Caco-2 (cell line): Measurements from ENCODE around the gene MAD2L2. TPM values are rescaled to one million over a fixed set of nuclear protein-coding genes. Genes with fewer than 3 reads are reported as not detected.

ENCODE experiments used
- BruUV-seq: library from RNA; stranded (reverse); fragments of 400-500 nt; replicated peaks from 2 replicates; lab custom pipeline; 2021; lab: Mats Ljungman, UMichigan
- CTCF ChIA-PET: fragments of 300-600 bp; sonication (Branson Sonifier 250); formaldehyde crosslinking; loops from one replicate; lab custom pipeline; 2022; ENCODE audit warnings: antibody characterized with exemption; lab: Charles Lee
- POLR2A ChIA-PET: fragments of 300-600 bp; sonication (Branson Sonifier 250); formaldehyde crosslinking; loops from one replicate; lab custom pipeline; 2022; ENCODE audit warnings: antibody characterized with exemption; lab: Charles Lee
- DNase-seq, 2 experiments: peaks; one replicate each; pipeline versions ENCODE4 v3.0.0 to v3.0.0-alpha.2; 2020 to 2022
- H3K27me3 ChIP-seq: replicated peaks from 2 replicates; pipeline ENCODE4 v1.6.0; 2011; ENCODE audit warnings: low read length; ENCODE audit not compliant: control insufficient read depth, insufficient read depth
- H3K36me3 ChIP-seq: 2 replicates; pipeline ENCODE4 v1.5.1; 2011; ENCODE audit warnings: low read length; ENCODE audit not compliant: control insufficient read depth, insufficient read depth
- H3K4me1 ChIP-seq: fragments of 250-450 bp; sonication (Bioruptor Pico); 2 replicates; pipeline ENCODE4 v1.5.1; 2020; ENCODE audit warnings: mild to moderate bottlenecking
- H3K4me3 ChIP-seq: 2 replicates; pipeline ENCODE4 v1.5.1; 2011; ENCODE audit warnings: low read depth, mild to moderate bottlenecking, control low read depth, low read length
- H3K9me3 ChIP-seq: fragments of 250-450 bp; sonication (Bioruptor Pico); 2 replicates; pipeline ENCODE4 v1.5.1; 2020; ENCODE audit warnings: mild to moderate bottlenecking, moderate library complexity
- H3K27ac Mint-ChIP-seq: one replicate; pipeline ENCODE4 v1.8.0; 2022; ENCODE audit warnings: mixed read lengths; ENCODE audit not compliant: unreplicated experiment
- H3K27me3 Mint-ChIP-seq: one replicate; pipeline ENCODE4 v1.8.0; 2022; ENCODE audit warnings: mixed read lengths; ENCODE audit not compliant: insufficient read depth, unreplicated experiment
- H3K36me3 Mint-ChIP-seq: one replicate; pipeline ENCODE4 v1.8.0; 2022; ENCODE audit warnings: mild to moderate bottlenecking, mixed read lengths; ENCODE audit not compliant: insufficient read depth, unreplicated experiment
- H3K4me1 Mint-ChIP-seq: one replicate; pipeline ENCODE4 v1.8.0; 2022; ENCODE audit warnings: low read depth, mixed read lengths; ENCODE audit not compliant: unreplicated experiment
- H3K4me3 Mint-ChIP-seq: one replicate; pipeline ENCODE4 v1.8.0; 2022; ENCODE audit warnings: mild to moderate bottlenecking, moderate library complexity, mixed read lengths; ENCODE audit not compliant: unreplicated experiment
- H3K9me3 Mint-ChIP-seq: one replicate; pipeline ENCODE4 v1.8.0; 2022; ENCODE audit warnings: mixed read lengths; ENCODE audit not compliant: unreplicated experiment
- CTCF ChIP-seq, 2 experiments: fragments of 200-600 bp in 1 of 2; IDR thresholded peaks; 1 replicate in 1 of 2; 2 replicates in 1 of 2; pipeline versions ENCODE4 v1.5.1 to v1.8.0; 2011 to 2022; ENCODE audit warnings: antibody characterized with exemption in 1 of 2, control low read depth in 1 of 2, inconsistent platforms in 1 of 2, low read depth in 1 of 2, low read length in 1 of 2, mild to moderate bottlenecking in 1 of 2, moderate library complexity in 1 of 2; ENCODE audit not compliant: insufficient read depth in 1 of 2, severe bottlenecking in 1 of 2, unreplicated experiment in 1 of 2
- intact Hi-C: fragments of 100-400 bp; cut with micrococcal nuclease; formaldehyde crosslinking; loops from one replicate; pipeline ENCODE4 v1.10.0; 2022; ENCODE audit not compliant: unreplicated experiment
- total RNA-seq: library from RNA; stranded (reverse); gene quantifications from 2 replicates; pipeline ENCODE4 v1.2.3, GENCODE V29; 2022

The MAD2L2 gene
- total RNA-seq, 1 experiment from 2014 or later, result 49.9 TPM

GRCh38 chr1:11680270-11681070 lies 478 bp downstream of the MAD2L2 start:
- Histone ChIP-seq H3K9me3 (no peaks in the 10 kb centered on the region), H3K4me1 (no peaks in the 10 kb centered on the region), H3K36me3 (peaks cover under 1% of the 10 kb centered on the region; the same call in 1 of the 2 replicates), H3K27me3 (peaks cover 1% of the 10 kb centered on the region; the same call in 1 of the 2 replicates), H3K4me3 (peak overlapping the region; percentile 71)
- Mint-ChIP-seq H3K4me3 (peak overlapping the region; percentile 83), H3K4me1 (no peaks in the 10 kb centered on the region), H3K36me3 (peaks cover 14% of the 10 kb centered on the region), H3K9me3 (no peaks in the 10 kb centered on the region), H3K27me3 (no peaks in the 10 kb centered on the region), H3K27ac (no peak overlapping the region)
- POLR2A ChIA-PET, result no interaction called here
- intact Hi-C loops, result no loop called here
- no peak for TF ChIP-seq CTCF (IDR thresholded peaks at IDR 0.05; ENCODE audit: insufficient read depth in 1 of 2, low read depth in 1 of 2, low read length in 1 of 2, severe bottlenecking in 1 of 2, unreplicated experiment in 1 of 2)
- DNase-seq, result no peak
- CTCF ChIA-PET, result interaction anchor here (0.6 kb wide), 1 partner anchor 27 kb away, joined by 3 read pairs; no protein-coding TSS in a partner anchor
- BruUV-seq, result no TSS peak

DNA sequence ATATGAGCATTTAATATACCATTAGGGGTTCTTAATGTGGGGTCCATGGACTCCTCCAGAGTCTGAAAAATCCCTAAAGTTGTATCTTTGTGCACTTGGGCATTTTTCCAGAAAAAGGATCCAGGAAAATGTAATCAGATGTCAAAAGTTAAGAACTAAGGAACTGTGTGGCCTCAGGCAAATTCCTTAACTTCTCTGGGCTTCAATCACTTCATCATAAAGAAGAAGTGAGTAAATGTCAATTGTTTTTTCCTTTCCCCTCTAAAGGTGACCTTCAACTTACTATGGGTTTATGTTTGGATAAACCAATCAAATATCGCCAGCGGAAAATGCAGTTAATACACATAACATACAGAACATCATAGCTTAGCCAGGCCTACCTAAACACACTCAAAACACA lies 2.5 kb downstream of the MAD2L2 start:
- no peaks in the 10 kb centered on the region for H3K27me3 Mint-ChIP-seq
- CTCF ChIA-PET, result no interaction called here
- H3K27ac Mint-ChIP-seq, result no peak overlapping the region
- TF ChIP-seq CTCF (IDR thresholded peaks at IDR 0.05; ENCODE audit: insufficient read depth in 1 of 2, low read depth in 1 of 2, low read length in 1 of 2, severe bottlenecking in 1 of 2, unreplicated experiment in 1 of 2), result no peak
- no TSS peak for BruUV-seq
- Histone ChIP-seq H3K4me3 (no peak overlapping the region), H3K4me1 (no peaks in the 10 kb centered on the region), H3K9me3 (no peaks in the 10 kb centered on the region), H3K27me3 (peaks cover 1% of the 10 kb centered on the region; the same call in 1 of the 2 replicates), H3K36me3 (peaks cover 1% of the 10 kb centered on the region; the same call in 1 of the 2 replicates)
- DNase-seq, result no peak
- POLR2A ChIA-PET, result no interaction called here
- no peak overlapping the region for H3K4me3 Mint-ChIP-seq
- peaks cover 22% of the 10 kb centered on the region for H3K36me3 Mint-ChIP-seq
- no peaks in the 10 kb centered on the region for H3K4me1 Mint-ChIP-seq
- H3K9me3 Mint-ChIP-seq, result no peaks in the 10 kb centered on the region
- intact Hi-C loops, result no loop called here

- Histone ChIP-seq H3K36me3 (peaks cover 1% of the 10 kb centered on the region; the same call in 1 of the 2 replicates), H3K9me3 (no peaks in the 10 kb centered on the region), H3K4me3 (no peak overlapping the region), H3K4me1 (peaks cover 10% of the 10 kb centered on the region), H3K27me3 (no peaks in the 10 kb centered on the region)
- H3K36me3 Mint-ChIP-seq, result peaks cover 19% of the 10 kb centered on the region
- TF ChIP-seq CTCF (IDR thresholded peaks at IDR 0.05; ENCODE audit: insufficient read depth in 1 of 2, low read depth in 1 of 2, low read length in 1 of 2, severe bottlenecking in 1 of 2, unreplicated experiment in 1 of 2), result no peak
- H3K4me3 Mint-ChIP-seq, result no peak overlapping the region
- intact Hi-C loops, result no loop called here
- H3K4me1 Mint-ChIP-seq, result no peaks in the 10 kb centered on the region
- ChIA-PET CTCF (interaction anchor here (0.6 kb wide), 1 partner anchor 638 kb away, joined by 5 read pairs; no protein-coding TSS in a partner anchor), POLR2A (no interaction called here)
- BruUV-seq, result no TSS peak
- DNase-seq, result no peak
- H3K27me3 Mint-ChIP-seq, result no peaks in the 10 kb centered on the region
- H3K9me3 Mint-ChIP-seq, result no peaks in the 10 kb centered on the region
- no peak overlapping the region for H3K27ac Mint-ChIP-seq
Observed at GRCh38 chr1:11676386-11677103, 4.4 kb downstream of the MAD2L2 start.
